ENCODE measurements around the gene MAPK8IP2.
"Not testable (repeated sequence)": the region's sequence is repeated elsewhere in the genome, so short reads cannot be mapped to it uniquely, and the experiment has no call there.

MAPK8IP2 gene

DNA sequence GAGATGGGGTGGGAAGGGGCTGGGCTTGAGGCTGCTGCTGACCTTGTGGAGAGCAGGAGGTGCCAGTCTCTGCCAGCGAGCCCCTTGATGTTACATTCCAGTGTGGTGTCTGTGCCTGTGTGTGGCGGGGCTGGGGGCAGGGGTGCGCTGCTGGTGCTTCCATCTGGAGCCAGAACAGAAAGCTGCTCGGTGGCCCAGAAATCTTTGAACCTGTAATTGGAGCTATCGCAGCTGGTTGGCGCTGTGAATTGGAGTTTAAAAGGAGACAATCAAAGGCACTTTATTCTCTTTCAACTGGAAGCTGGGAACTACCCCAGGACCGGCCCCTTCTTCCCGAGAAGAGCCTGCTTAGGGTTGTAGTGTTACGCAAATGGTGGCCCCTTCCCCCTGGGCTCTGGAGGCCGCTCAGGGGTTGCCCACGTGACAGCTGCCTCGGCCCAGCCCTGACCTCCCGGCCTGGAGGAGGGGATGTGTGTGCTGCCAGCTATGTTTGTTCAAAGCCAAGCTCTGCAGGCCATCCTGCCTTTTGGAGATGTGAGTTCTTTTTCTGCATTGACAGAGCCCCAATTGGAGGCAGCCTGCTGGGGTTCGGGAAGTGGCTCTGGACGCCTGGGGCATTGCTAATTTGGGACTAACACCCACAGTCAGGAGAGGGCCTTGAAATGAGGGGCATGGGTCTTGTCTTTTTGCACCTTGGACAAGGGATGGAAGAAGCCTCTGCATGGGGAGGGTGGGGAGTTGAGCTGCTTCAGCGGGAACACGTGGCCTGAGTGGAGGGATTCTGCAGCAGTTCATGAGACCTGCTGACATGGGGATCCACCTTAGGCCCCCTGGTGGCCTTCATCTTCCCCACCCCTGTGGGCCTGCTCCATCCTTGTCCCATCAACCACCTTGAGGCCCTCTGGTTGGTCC lies 41.4 kb downstream of the MAPK8IP2 start:
- DNase-seq, result no peak

DNA sequence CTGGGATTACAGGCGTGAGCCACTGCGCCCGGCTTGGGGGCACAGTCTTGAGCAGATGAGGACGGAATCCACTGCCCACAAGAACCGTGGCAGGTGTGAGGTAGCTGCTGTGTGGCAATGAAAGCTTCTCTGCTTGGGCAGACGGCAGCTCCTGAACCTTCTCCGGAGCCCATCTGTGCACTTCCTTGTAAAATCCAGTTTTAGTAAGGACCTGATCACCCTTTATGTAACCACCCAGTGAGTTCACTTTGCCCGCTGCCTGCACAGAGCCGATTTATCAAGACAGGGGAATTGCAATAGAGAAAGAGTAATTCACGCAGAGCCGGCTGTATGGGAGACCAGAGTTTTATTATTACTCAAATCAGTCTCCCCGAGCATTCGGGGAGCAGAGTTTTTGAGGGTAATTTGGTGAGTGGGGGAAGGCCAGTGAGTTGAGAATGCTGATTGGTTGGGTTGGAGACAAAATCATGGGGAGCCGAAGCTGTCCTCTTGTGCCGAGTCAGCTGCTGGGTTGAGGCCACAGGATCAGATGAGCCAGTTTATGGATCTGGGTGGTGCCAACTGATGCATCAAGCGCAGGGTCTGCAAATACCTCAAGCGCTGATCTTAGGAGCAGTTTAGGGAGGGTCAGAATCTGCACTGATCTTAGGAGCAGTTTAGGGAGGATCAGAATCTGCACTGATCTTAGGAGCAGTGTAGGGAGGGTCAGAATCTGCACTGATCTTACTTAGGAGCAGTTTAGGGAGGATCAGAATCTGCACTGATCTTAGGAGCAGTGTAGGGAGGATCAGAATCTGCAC lies 42.6 kb downstream of the MAPK8IP2 start:
- DNase-seq, result not testable (repeated sequence)

DNA sequence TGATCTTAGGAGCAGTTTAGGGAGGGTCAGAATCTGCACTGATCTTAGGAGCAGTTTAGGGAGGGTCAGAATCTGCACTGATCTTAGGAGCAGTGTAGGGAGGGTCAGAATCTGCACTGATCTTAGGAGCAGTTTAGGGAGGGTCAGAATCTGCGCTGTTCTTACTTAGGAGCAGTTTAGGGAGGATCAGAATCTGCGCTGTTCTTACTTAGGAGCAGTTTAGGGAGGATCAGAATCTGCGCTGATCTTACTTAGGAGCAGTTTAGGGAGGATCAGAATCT lies 43.2 kb downstream of the MAPK8IP2 start:
- DNase-seq, result not testable (repeated sequence)

DNA sequence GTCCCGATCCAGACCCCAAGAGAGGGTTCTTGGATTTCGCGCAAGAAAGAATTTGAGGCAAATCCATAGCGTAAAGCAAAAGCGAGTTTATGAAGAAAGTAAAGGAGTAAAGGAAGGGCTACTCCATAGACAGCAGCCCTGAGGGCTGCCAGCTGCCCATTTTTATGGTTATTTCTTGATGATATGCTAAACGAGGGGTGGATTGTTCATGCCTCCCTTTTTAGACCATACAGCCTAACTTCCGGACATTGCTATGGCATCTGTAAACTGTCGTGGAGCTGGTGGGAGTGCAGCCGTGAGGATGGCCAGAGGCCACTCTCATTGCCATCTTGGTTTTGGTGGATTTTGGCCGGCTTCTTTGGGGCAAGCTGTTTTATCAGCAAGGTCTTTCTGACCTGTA lies 52.7 kb downstream of the MAPK8IP2 start:
- DNase-seq, result no peak

DNA sequence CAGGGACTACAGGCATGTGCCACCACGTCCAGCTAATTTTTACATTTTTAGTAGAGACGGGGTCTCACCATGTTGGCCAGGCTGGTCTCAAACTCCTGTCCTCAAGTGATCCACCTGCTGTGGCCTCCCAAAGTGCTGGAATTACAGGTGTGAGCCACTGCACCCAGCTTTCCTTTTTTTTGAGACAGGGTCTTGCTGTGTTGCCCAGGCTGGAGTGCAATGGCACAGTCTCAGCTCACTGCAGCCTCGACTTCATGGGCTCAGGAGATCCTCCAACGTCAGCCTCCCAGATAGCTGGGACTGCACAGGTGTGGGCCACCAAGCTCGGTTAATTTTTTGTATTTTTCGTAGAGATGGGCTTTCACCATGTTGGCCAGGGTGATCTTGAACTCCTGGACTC lies 54.1 kb downstream of the MAPK8IP2 start:
- not testable (repeated sequence) for DNase-seq

DNA sequence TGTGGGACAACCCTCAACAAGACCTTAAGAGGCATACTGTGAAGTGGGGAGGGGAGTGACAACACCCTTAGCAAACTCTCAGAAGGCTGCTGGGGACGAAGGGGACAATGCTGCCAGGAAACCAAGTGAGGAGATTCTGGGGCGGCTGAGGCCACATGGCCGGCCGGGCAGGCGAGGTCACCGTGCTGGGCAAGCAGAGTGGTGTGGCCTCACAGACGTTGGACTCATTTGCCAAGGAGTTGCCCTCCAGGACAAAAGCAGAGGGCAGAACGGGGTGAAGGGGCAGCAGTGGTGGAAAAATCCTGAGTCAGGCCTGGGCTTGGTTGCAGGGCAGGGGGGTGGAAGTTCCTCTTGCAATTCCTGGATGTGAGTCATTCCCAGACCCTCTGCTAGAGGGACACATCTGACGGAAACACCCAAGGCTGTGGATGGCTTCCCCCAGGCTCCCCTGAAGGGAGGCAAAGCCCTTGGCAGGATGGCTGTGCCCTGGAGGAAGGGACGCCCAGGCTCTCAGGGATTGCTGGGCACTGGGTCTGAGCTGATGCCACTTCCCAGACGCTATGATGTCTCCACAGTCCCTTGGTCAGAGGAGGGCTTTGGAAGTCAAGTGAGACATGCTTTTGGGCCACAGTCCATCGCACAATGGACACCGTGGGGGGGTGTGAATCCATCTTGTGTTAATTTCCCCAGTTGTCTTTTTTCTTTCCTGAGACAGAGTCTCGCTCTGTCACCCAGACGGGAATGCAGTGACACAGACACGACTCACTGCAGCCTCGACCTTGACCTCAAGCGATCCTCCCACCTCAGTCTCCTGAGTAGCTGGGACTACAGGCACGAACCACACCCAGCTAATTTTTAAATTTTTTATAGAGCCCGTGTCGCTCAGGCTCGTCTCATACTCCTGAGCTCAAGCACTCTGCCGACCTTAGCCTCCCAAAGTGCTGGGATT lies 55.8 kb downstream of the MAPK8IP2 start:
- no peak for DNase-seq

DNA sequence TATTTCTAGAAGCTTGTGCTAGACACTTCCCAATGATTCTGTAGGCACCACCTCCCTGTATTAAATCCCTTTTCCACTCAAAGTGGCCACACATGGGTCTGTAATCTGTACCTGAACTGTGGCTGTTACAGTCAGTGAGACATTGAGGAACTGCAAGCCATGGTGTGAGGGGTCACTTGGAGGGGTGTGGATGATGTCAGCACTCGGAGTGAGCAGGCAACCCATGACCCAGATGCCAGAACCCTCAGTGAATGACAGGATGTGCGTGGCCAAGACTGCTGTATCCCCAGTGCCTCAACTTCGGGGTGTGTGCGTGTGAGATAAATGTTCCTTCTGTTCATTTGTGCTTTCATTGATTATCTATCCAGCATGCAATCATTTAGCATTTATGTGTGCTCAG lies 57.3 kb downstream of the MAPK8IP2 start:
- no peak for DNase-seq

DNA sequence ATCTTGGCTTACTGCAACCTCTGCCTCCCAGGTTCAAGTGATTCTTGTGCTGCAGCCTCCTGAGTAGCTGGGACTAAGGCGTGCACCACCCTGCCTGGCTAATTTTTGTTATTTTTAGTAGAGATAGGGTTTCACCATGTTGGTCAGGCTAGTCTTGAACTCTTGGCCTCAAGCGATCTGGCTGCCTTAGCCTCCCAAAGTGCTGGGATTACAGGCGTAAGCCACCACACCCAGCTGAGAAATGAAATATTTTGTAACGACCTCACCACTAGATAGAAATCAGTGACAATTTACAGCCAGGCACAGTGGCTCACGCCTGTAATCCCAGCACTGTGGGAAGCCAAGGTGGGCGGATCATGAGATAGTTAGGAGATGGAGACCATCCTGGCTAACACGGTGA lies 59.1 kb downstream of the MAPK8IP2 start:
- DNase-seq, result not testable (repeated sequence)

DNA sequence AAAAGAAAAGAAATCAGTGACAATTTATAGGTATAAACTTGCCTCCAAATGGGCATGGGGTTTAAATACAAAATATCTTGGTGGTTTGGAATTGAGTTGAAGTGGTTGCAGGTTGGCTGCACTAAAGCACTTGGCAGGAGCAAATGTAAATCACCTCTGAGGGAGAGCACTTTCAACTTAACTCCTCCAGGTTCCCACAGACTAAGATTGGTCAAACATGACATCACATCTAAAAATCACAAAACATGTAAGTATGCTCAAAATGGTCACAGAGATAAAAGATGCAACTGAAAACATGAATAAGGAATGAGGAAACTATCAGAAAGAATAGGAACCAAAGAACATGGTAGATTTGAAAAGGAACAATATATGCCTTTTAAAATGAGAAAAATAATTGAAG lies 59.7 kb downstream of the MAPK8IP2 start:
- no peak for DNase-seq

Measured in NCI-H1105 (cell line).